Prostate gland (tissue), 2 donors: Measurements from ENCODE around the gene RHOT2.

Experiments used
- CTCF ChIP-seq, 4 experiments: fragments of 200-600 bp in 2 of 4; fragments of 450-650 bp in 2 of 4; sonication (generic) in 2 of 4; IDR thresholded peaks; 1 replicate in 3 of 4; 2 replicates in 1 of 4; pipeline ENCODE4 v1.5.1; 2016 to 2019; ENCODE audit warnings: antibody characterized with exemption in 4 of 4, mild to moderate bottlenecking in 2 of 4, moderate library complexity in 2 of 4
- POLR2A ChIP-seq: fragments of 450-650 bp; IDR thresholded peaks from one replicate; pipeline ENCODE4 v1.6.1; 2016; ENCODE audit warnings: antibody characterized with exemption, mild to moderate bottlenecking

- TF ChIP-seq CTCF (IDR thresholded peaks at IDR 0.05) (no peak), POLR2A (no peak)
These were observed 15.3 kb upstream of the RHOT2 start for GRCh38 chr16:652454-653305.
